Measurements from ENCODE around the gene MYO10.

Gene MYO10

GRCh38 chr5:16616536-16617273 lies 319.4 kb downstream of the MYO10 start, which contains the start of gene RETREG1:
RETREG1 (minus strand) TSS chr5:16616997; CDS start chr5:16616971, 26 bp downstream.
- DNase-seq (peak; percentile 57), ATAC-seq (replicated peaks) (peak; percentile 85 to 86)
- peaks cover 8 to 14% of the 10 kb centered on the region in 2 donors for H3K4me1 Mint-ChIP-seq
- peaks cover 0 to 1% of the 10 kb centered on the region in 2 donors for H3K36me3 Mint-ChIP-seq
- H3K27ac Mint-ChIP-seq: peak within 1 kb of the TSS; percentile 89
- no peaks in the 10 kb centered on the region for H3K9me3 Mint-ChIP-seq
- H3K27me3 Mint-ChIP-seq: no peaks in the 10 kb centered on the region
- no peak within 1 kb of the TSS for H3K4me3 Mint-ChIP-seq

- Mint-ChIP-seq H3K4me1 (peaks cover 12 to 18% of the 10 kb centered on the region in 2 donors), H3K36me3 (peaks cover 1 to 3% of the 10 kb centered on the region in 2 donors), H3K9me3 (no peaks in the 10 kb centered on the region), H3K4me3 (no peak overlapping the region), H3K27me3 (no peaks in the 10 kb centered on the region), H3K27ac (peak overlapping the region; percentile 89)
- DNase-seq (no peak), ATAC-seq (replicated peaks) (peak in 1 of 2 donors; percentile 2)
These were observed 320.1 kb downstream of the MYO10 start for GRCh38 chr5:16615741-16616535.

GRCh38 chr5:16612007-16612406 lies 324.1 kb downstream of the MYO10 start:
- peaks cover 3 to 5% of the 10 kb centered on the region in 2 donors for H3K36me3 Mint-ChIP-seq
- H3K27ac Mint-ChIP-seq: no peak overlapping the region
- no peak overlapping the region for H3K4me3 Mint-ChIP-seq
- ATAC-seq (replicated peaks) (no peak), DNase-seq (no peak)
- H3K4me1 Mint-ChIP-seq: peaks cover 15 to 18% of the 10 kb centered on the region in 2 donors
- no peaks in the 10 kb centered on the region for H3K27me3 Mint-ChIP-seq
- H3K9me3 Mint-ChIP-seq: no peaks in the 10 kb centered on the region
